Measurements from ENCODE around the gene SSX4.
"Not testable (repeated sequence)": the region's sequence is repeated elsewhere in the genome, so short reads cannot be mapped to it uniquely, and the experiment has no call there.

The SSX4 gene

GRCh38 chrX:48430166-48430565, 46.8 kb downstream of the SSX4 start:
- not testable (repeated sequence) for H3K9me3 ChIP-seq (ENCODE audit: control insufficient read depth, insufficient read depth, low read length)

DNA sequence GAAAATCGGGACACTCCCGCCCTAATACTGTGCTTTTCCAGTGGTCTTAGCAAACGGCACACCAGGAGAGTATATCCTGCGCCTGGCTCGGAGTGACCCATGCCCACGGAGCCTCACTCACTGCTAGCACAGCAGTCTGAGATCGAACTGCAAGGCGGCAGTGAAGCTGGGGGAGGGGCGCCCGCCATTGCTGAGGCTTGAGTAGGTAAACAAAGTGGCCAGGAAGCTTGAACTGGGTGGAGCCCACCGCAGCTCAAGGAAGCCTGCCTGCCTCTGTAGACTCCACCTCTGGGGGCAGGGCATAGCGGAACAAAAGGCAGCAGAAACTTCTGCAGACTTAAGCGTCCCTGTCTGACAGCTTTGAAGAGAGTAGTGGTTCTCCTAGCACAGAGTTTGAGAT, 50.4 kb downstream of the SSX4 start:
- H3K4me3 ChIP-seq (ENCODE audit: low read depth, low read length); H3K27me3 ChIP-seq (ENCODE audit: control insufficient read depth, insufficient read depth, low read length); H3K9me3 ChIP-seq (ENCODE audit: control insufficient read depth, insufficient read depth, low read length); H3K9ac ChIP-seq (ENCODE audit: low read depth, low read length); H3K36me3 ChIP-seq (ENCODE audit: control insufficient read depth, insufficient read depth, low read length); H3K4me1 ChIP-seq (ENCODE audit: control insufficient read depth, insufficient read depth, low read length): not testable (repeated sequence)

More at GRCh38 chrX:48430166-48430565, 46.8 kb downstream of the SSX4 start:
- not testable (repeated sequence) for H3K27me3 ChIP-seq (ENCODE audit: control insufficient read depth, insufficient read depth, low read length); H3K36me3 ChIP-seq (ENCODE audit: control insufficient read depth, insufficient read depth, low read length); H3K4me3 ChIP-seq (ENCODE audit: low read depth, low read length); H3K9ac ChIP-seq (ENCODE audit: low read depth, low read length); H3K4me1 ChIP-seq (ENCODE audit: control insufficient read depth, insufficient read depth, low read length)

All from iPS-15b (cell line).